Measurements from ENCODE around the gene ARL15.

GRCh38 chr5:54325610-54326311 is 15.4 kb upstream of the ARL15 start:
- TF ChIP-seq, protein P1, sequence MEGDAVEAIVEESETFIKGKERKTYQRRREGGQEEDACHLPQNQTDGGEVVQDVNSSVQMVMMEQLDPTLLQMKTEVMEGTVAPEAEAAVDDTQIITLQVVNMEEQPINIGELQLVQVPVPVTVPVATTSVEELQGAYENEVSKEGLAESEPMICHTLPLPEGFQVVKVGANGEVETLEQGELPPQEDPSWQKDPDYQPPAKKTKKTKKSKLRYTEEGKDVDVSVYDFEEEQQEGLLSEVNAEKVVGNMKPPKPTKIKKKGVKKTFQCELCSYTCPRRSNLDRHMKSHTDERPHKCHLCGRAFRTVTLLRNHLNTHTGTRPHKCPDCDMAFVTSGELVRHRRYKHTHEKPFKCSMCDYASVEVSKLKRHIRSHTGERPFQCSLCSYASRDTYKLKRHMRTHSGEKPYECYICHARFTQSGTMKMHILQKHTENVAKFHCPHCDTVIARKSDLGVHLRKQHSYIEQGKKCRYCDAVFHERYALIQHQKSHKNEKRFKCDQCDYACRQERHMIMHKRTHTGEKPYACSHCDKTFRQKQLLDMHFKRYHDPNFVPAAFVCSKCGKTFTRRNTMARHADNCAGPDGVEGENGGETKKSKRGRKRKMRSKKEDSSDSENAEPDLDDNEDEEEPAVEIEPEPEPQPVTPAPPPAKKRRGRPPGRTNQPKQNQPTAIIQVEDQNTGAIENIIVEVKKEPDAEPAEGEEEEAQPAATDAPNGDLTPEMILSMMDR (IDR thresholded peaks at IDR 0.05), result no peak
- no peak for TF ChIP-seq POLR2A (IDR thresholded peaks at IDR 0.05)
